Measurements from ENCODE around the gene SLC49A3.
"Not testable (repeated sequence)": the region's sequence is repeated elsewhere in the genome, so short reads cannot be mapped to it uniquely, and the experiment has no call there.

SLC49A3 gene

DNA sequence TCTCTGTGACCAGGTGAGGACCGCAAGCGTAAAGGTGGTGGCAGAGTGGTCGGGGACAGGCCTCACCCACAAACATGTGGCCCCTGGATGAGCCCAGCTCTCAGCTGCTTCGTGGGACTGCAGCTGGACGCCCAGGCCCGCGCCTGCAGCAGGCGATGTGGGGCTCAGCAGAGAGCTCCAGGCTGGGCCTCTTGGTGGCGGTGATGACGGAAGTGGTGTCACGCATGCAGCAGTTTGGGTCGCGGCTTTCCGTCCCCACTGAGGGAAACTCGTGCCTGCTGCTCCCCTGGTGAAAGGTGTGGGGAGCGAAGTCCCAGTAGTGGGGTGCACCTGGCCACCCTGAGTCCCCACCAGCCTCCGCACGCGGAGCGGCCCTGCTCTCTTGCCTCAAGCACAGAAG, 43.5 kb upstream of the SLC49A3 start:
- no peak overlapping the region for H3K4me3 ChIP-seq (ENCODE audit: low read depth, low read length)
- TF ChIP-seq, protein P1, sequence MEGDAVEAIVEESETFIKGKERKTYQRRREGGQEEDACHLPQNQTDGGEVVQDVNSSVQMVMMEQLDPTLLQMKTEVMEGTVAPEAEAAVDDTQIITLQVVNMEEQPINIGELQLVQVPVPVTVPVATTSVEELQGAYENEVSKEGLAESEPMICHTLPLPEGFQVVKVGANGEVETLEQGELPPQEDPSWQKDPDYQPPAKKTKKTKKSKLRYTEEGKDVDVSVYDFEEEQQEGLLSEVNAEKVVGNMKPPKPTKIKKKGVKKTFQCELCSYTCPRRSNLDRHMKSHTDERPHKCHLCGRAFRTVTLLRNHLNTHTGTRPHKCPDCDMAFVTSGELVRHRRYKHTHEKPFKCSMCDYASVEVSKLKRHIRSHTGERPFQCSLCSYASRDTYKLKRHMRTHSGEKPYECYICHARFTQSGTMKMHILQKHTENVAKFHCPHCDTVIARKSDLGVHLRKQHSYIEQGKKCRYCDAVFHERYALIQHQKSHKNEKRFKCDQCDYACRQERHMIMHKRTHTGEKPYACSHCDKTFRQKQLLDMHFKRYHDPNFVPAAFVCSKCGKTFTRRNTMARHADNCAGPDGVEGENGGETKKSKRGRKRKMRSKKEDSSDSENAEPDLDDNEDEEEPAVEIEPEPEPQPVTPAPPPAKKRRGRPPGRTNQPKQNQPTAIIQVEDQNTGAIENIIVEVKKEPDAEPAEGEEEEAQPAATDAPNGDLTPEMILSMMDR (IDR thresholded peaks at IDR 0.05; ENCODE audit: low read depth, low read length), result no peak

DNA sequence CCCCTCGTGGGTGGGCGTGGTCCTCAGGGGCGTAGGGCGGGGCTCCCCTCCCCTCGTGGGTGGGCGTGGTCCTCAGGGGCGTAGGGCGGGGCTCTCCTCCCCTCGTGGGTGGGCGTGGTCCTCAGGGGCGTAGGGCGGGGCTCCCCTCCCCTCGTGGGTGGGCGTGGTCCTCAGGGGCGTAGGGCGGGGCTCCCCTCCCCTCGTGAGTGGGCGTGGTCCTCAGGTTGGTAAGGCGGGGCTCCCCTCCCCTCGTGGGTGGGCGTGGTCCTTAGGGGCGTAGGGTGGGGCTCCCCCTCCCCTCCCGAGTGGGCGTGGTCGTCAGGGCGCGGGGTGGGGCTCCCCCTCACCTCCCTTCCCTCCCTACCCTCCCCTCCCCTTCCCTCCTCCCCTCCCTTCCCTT, 43.0 kb upstream of the SLC49A3 start:
- H3K4me3 ChIP-seq (ENCODE audit: low read depth, low read length), result not testable (repeated sequence)

DNA sequence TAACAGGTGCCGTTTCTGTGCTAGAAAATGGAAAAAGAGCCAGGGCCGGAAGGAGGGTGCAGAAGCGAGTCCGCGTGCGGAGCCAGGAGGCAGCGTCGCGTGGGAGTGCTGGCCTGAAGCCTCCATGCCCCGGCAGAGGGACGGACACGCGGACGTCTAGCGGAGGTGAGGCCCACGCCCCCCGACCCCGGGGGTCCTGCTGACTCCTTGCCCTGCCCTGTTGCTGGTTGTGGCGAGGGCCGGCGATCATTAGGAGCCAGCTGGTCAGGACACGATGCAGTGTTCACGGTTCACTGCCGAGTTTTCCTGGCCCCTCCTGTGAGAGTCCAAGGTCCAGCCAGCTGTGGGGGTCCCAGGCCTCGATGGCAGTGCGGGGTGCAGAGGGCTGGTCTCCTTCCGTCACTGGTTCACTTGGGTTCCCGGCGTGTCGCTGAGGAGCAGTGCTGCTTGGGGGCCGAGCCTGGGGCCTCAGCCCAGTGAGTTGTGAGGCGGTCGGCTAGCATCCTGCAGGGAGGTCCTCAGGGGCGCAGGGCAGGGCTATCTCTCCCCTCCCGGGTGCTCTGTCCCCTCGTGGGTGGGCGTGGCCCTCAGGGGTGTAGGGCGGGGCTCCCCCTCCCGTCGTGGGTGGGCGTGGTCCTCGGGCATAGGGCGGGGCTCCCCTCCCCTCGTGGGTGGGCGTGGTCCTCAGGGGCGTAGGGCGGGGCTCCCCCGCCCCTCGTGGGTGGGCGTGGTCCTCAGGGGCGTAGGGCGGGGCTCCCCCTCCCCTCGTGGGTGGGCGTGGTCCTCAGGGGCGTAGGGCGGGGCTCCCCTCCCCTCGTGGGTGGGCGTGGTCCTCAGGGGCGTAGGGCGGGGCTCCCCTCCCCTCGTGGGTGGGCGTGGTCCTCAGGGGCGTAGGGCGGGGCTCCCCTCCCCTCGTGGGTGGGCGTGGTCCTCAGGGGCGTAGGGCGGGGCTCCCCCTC, 42.3 kb upstream of the SLC49A3 start:
- not testable (repeated sequence) for H3K4me3 ChIP-seq (ENCODE audit: low read depth, low read length)

DNA sequence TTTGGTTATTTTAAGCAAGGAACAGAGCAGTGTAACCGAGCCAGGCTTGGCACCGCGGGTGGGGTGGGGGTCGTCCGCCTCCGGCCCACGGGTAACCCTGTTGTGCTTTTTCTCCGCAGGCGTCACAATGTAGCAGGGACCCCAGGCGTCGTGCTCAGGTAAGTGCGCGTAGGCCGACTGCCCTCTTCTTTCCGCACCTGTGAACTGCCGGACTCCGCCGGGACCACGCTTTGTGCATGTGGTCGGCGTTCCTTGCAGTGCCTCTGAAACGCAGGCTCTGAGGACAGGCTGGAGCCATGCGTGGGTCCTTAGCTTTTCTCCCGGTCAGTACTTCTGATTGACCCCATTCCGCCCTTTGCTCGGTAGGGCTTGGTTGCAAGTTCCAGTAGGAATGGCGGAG, 41.6 kb upstream of the SLC49A3 start:
- TF ChIP-seq, protein P1 (IDR thresholded peaks at IDR 0.05; ENCODE audit: low read depth, low read length), result no peak
- no peak overlapping the region for H3K4me3 ChIP-seq (ENCODE audit: low read depth, low read length)

DNA sequence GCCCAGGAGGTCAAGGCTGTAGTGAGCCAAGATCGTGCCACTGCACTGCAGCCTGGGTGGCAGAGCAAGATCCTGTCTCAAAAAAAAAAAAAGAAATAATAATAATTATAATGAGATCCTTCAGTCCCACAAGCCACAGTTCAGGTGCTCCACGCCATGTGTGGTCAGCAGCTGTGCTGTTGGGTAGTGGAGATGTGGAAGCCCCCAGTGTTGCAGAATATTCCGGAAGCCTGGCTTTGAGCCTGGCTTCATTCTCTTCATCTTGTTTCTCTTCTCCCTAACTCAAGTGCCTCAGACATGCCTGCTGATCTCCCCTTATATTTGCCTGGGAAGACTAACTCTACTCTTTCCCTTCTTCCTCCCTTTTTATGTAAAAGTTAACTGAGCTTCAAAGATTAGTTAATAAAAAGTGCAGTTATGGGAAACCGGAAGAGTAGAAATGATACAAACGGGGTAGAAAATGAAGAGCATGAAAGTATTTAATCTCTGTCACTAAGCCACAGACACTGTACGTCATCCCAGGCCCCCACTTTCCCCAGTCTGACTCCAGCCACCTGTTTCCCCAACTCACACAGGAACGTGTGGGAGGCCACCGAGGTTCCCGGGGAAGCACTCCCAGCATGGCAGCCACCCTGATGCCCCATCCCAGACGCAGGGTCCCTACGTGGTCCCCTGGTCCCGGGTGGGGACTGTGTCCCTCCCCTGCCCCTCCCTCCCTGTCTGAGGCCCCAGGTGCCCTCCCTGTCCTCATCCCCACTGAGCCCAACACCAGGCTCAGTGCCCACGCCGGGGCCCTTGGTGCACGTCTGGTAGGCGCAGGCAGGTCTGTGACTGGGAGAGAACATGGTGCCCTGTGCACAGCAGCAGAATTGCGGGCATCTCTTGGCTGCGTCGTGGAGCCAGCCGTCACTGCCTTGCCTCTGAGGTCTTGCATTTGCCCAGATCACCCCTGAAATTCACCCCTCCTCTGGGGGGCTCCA, 40.7 kb upstream of the SLC49A3 start:
- TF ChIP-seq, protein P1 (IDR thresholded peaks at IDR 0.05; ENCODE audit: low read depth, low read length), result no peak
- H3K4me3 ChIP-seq (ENCODE audit: low read depth, low read length), result no peak overlapping the region

DNA sequence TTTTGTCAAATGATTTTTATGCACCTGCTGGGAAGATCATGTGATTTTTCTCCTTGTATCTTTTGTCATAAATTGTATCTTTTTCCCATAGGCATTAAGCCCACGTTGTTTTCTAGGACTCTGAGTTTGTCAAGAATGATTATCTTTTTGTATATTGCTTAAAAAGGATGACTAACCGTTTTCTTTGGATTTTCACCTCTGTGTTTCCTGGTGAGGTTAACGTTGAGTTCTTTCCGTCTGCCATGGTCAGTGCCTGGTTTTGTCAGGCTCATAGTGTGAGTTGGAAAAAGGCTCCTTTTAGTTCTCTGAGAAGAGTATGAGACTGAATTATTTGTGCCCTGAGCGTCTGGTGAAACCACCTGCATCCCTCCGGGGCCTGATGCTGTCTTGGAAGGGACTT, 38.6 kb upstream of the SLC49A3 start:
- H3K4me3 ChIP-seq (ENCODE audit: low read depth, low read length), result no peak overlapping the region
- TF ChIP-seq, protein P1 (IDR thresholded peaks at IDR 0.05; ENCODE audit: low read depth, low read length), result no peak

DNA sequence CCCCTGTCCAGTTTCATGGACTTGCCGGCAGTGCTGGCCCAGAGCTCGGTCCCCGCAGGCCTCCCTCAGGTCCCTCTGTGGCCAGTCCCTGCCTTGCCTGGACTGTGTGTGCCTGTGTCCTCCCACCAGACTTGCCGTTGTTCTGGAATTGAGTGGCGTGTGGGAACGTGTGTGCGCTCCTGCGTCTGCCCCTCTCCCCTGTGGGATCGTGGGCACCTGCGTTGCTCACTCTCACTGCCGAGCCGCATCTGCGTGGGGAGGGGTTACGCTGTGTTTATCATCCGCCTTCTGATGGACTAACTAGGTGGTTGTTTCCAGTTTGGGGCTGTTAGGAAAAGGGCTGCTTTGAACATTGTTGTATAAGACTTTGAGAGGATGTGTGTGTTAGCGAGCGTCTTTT, 37.9 kb upstream of the SLC49A3 start:
- no peak overlapping the region for H3K4me3 ChIP-seq (ENCODE audit: low read depth, low read length)
- TF ChIP-seq, protein P1 (IDR thresholded peaks at IDR 0.05; ENCODE audit: low read depth, low read length), result no peak

Measured in WI38 (cell line).